GM18498 (cell line): ENCODE data around the gene SNX8.
A peak's percentile ranks its signal among the peaks of the same experiment; 100 is the strongest.
"Not testable (repeated sequence)": the region's sequence is repeated elsewhere in the genome, so short reads cannot be mapped to it uniquely, and the experiment has no call there.

Experiments
- ATAC-seq: cut with Tn5 transposase; IDR thresholded peaks from one replicate; pipeline ENCODE4 v1.9.1; 2021; ENCODE audit warnings: mild to moderate bottlenecking, moderate library complexity; ENCODE audit not compliant: unreplicated experiment

SNX8 gene

DNA sequence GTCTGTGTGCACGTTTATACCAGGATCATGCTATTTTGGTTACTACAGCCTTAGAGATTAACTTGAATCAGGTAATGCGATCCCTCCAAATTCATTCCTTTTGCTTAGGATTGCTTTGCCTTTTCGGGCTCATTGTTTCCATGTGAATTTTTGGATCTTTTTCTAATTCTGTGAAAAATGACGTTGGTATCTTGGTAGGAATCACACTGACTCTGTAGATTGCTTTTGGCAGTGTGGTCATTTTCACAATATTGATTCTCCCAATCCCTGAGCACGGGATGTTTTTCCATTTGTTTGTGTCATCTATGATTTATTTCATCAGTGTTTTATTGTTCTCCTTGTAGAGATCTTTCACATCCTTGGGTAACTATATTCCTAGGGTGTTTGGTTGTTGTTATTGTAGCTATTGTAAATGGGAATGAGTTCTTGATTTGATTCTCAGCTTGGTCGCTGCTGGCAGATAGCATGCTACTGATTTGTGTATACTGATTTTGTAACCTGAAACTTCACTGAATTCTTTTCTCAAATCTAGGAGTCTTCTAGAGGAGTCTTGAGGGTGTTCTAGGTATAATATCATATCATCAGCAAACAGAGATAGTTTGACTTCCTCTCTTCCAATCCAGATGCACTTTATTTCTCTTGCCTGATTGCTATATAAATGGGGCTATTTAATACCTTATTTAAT, 18.2 kb downstream of the SNX8 start:
- no peak for ATAC-seq

DNA sequence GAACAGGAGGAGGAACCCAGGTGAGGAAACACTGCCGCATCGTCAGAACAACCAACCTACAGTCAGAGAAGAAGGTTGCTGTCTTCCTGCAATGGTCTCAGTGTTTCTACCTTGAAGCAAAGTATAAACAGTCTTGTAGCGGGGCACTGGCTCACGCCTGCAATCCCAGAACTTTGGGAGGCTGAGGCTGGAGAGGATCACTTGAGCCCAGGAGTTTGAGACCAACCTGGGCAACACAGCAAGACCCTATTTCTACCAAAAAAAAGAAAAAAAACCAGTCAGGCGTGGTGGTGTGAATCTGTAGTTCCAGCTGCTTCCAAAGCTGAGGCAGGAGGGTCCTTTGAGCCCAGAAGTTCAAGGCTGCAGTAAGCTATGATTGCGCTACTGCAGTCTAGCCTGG, 23.4 kb downstream of the SNX8 start:
- no peak for ATAC-seq

DNA sequence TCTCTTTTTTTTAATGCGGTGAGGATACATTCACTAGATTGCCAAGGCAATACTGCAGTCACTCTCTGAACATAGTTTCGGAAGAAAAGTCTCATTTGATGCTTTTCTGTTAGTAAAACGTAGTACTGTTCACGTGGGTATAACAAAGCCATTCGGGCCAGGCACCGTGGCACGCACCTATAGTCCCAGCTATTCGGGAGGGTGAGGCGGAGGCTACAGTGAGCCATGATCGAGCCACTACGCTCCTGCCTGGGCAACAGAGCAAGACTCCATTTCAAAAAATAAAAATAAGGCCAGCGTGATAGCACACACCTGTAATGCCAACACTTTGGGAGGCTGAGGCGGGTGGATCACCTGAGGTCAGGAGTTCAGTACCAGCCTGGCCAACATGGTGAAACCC, 24.6 kb downstream of the SNX8 start:
- no peak for ATAC-seq

DNA sequence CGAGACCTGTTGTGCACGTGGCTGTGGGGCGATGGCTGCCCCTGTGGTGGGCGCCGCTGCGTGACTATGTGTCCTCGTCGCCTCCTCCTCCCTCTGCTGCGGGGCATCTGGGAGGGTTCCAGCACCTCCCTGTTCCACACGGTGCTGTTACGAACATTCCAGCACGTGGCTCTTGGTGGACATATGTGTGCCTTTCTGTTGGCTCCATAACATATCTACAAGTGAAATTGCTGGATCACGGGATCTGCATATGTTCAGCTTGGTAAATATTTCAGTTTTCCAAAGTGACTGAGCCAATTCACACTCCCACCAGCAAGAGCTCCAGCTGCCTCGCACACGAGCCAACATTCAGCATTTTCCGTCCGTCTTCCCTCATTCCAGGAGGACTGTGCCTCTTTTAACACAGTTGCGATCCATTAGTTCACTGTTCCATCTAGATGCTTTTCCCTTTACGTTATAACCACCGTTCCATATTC, 25.1 kb downstream of the SNX8 start:
- ATAC-seq, result no peak

DNA sequence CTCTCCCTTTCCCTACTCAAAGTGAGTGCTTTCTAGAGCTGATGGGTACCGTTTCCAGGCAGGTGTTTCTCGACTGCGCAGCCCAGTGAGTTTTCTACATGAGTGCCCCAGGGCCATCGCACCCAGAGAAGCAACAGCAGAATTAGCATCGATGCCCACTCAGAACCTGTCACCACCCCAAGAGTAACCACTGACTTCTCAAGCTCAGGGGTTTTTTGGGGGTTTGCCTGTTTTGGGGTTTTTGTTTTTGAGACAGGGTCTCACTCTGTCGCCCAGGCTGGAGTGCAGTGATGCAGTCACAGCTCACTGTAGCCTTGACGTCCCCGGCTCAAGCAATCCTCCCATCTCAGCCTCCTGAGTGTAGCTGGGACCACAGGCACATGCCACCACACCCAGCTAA, 25.7 kb downstream of the SNX8 start:
- peak; percentile 67 for ATAC-seq

DNA sequence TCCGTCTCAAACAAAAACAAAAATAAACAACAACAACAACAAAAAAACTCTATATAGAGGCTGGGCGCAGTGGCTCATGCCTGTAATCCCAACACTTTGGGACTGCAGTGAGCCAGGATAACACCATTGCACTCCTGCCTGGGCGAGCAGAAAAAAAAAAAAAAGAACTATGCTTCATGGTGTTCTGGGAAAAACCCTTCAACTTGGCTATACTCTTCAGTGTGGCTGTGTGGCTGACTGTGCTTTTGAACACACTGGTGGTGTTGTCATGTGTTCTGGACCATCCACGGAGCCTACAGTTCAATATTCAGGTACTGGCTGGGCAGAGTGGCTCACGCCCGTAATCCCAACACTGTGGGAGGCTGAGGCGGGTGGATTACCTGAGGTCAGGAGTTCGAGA, 26.5 kb downstream of the SNX8 start:
- no peak for ATAC-seq

DNA sequence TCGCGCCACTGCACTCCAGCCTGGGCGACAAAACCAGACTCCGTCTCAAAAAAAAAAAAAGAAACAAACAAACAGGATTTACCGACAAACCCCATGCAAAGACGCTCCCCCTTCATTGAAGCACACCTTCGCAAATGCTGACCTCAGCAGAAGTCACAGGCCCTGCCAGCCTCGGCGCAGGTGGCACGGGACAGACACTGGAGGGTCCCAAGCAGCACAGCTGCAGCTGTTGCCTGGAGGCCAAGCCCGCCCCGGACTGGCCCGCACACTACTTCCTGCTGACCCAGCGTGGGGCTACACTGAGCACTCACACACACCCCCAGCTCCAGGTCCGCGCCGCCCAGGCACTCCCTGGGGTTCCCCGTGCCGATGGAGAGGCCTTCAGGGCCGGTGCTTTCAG, 31.2 kb downstream of the SNX8 start:
- no peak for ATAC-seq

DNA sequence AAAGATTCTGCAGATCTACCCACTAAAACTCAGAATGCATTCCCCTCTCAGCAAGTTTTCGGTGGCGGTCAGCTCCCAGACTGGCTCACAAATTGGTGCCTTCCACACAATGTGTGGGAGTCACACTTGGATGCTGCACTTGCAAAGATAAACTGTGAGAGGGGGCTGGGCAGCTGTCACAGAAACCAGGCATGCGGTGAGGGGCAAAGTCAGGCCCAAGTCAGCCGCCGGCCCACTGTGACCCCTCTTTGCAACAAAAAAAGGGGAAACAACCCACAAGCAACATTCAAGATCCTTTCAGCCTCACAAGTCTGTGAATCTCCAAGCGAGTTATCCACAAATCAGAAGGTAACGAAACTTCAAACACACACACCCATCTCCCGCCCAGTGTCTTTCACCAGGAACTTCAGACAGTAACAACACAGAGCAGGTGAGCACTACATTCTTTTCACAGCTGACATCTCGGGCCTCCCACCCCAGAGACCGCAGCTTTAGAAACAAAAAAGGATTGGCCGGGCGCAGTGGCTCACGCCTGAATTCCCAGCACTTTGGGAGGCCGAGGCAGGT, 32.0 kb downstream of the SNX8 start:
- ATAC-seq, result no peak

DNA sequence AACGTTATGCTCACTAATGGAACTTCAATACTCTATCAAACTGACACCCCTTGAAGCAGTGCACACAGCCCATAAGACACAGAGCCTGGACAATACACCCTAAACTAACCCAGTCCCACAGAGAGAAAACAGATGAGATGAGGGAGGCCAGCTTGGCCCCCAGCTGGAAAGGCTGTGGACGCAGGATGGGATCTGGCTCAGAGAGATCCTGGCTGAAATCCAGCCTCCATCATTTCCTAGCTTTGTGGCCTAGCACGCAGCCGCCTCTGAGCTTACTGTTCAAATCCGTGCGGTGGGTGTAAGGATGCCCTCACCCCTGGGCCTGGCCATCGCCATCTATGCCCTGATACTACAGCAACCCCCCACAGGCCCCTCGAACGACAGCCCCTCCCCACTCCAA, 32.7 kb downstream of the SNX8 start:
- no peak for ATAC-seq

DNA sequence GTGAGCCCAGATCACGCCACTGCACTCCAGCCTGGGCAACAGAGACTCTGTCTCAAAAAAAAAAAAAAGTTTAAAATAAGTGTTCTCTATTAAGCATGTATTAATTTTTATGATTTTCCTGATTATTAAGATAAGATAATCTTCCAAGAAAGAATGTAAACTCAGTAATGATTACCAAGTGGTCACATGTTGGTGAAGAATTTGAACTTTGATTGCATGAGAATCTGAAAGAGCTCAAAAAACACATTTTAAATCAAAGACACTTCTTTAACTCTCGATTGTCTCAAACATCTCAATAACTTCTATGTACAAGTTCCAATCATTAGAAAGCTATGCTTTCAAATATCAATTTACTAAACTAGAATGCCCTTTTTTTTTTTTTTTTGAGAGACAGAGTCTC, 33.8 kb downstream of the SNX8 start:
- ATAC-seq, result no peak

DNA sequence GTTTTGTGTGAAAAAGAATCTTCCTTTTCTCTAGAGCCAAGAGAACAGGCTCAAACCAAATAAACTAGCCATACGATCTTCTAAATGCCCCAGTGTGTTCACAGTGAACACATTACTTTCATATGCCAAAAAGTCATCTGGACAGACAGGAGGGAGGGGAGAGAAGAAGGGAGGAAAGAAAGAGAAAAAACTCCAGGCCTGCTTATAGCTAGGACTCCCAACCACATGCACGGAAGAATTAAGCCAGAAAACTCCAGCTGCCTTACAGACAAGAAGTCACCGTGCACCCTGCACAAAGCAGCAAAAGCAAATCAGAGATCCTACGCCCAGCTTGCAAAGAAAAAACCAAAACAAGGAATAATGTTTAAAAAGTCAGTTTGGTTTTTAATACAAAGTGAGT, 34.3 kb downstream of the SNX8 start:
- ATAC-seq, result no peak

DNA sequence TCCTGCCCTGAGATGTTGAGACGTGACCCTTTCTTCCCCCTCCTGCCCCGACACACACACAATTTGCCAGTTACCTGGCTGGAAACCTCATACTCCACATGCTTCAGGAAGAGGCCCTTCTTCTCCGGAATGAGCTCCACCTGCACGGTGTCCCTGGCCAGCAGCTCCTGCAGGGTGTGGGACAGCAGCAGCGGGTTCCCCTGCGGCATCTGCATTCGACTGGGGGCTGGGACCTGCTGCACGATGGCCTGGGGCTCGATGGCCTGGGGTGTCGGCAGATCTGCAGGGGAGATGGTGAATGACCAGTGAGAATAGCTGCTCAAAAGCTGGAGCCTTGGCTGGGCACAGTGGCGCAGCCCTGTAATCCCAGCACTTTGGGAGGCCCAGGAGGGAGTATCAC, 36.2 kb downstream of the SNX8 start:
- no peak for ATAC-seq

DNA sequence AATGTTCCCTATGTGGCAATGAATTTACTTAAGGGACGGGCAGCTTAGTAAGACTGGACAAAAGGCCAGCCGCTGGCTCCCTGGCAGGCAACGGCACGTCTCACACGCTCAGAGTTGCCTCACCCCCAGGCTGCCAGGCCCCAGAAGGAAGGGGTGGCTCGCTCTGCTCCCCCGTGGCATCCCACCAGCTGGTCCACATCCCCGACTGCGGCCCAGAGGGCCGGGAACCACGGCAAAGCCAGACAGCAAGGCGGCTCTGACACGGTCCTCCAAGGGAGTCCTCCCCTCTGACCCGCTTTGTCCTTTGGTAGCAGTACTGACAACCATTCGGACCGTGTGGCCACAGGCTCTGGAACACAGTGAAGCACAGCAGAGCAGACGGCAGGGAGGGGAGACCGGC, 38.1 kb downstream of the SNX8 start:
- ATAC-seq, result no peak

DNA sequence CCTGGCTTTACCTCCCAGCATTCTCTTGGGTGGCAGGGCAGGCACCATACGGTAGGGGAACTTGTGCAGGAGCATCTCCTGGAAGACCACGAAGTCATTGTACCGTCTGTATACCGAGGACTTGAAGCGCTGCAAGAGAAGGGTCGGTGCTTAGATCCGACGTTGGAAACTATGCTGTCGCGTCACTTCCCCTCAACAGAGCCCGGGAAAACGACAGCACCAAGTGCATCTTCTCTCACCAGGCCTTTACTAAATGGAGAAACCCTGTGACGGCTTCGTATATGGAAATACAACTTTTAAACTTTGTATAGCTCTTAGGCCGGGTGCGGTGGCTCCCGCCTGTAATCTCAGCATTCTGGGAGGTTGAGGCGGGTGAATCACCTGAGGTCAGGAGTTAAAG, 39.1 kb downstream of the SNX8 start:
- no peak for ATAC-seq

DNA sequence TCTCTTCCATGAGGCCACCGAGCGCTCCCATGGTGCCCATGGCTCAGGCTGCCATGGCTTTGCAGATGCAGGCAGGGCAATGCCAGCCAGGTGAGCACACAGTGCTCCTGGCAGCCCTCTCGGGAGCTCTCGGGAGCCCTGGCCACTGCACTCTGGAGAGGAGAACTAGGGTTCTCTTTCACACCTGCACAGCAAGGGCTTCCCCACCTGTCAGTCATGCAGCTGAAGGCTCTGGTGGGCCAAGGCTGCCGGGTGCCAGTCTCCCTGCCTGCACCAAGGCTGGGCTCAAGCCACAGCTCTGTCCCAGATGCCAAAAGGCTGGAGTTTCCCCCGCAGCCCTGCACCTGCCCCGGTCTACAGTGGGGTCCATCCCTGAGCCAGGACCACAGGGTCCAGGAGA, 39.6 kb downstream of the SNX8 start:
- no peak for ATAC-seq

DNA sequence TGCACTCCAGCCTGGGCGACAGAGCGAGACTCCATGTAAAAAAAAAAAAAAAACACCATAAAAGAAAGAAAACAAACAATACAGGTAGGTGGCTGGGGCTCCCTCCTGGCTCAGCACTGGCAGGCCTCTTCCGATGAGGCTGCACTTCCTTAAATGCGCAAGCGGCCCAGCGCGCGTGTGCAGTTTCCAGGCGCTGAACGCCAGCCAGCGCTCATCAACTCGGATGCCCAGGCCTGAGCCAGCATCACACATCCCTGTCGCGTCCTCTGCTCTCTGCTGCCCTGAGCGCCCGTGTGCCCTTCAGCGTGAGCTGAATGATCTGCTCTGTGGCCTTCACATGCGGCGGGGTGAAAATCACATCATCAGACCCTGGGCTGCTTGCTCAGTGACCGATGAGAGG, 40.4 kb downstream of the SNX8 start:
- ATAC-seq, result no peak

DNA sequence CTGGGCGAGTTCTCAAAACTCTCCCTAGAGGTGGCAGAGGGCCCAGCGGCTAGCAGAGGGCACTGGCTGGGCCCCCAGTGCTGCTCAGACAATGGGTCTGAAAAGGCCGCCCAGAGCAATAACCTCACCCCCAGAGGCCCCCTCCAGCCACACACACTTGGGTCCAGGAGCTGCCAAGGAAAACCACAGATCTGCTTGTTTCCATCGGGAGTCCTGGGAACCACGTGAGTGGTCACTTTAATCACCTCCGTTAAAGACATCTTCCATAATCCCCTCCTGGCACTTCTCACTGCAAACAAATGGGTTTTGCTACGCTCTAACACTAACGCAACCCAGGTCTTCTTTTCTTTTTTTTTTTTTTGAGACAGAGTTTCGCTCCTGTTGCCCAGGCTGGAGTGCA, 42.2 kb downstream of the SNX8 start:
- ATAC-seq, result no peak

DNA sequence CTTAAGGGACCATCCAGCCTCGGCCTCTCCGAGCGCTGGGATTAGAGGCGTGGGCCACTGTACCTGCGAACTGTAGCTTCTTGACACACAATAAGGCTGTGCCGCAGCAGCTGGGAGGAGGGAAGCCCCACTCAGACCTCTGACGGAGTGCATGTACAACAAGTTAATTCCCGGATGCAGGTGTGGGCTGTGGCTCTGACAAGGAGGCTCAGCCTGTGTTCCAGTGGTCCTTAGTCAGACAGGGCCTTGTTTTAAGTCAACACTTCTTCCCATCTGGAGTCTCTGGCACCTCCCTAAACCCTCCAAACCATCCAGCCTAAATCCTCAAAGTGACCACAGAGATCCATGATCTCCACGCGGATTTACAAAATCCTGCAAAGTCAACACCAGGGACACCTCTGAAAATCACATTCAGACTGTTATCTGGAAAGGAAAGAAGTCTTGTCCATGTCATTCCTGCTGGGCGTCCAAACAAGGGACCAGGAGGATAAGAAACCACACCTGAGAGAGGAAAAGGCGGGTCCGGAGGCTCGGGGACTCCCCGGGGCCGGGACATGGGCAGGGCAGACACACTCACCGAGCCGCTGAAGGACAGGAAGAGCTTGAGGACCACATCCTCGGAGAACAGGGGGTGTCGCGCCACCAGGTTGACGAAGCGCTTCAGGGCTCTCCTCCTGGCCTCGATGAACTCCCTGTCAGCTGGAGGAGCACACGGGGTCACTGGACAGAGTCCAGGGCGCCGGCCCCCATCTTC, 42.8 kb downstream of the SNX8 start:
- no peak for ATAC-seq

DNA sequence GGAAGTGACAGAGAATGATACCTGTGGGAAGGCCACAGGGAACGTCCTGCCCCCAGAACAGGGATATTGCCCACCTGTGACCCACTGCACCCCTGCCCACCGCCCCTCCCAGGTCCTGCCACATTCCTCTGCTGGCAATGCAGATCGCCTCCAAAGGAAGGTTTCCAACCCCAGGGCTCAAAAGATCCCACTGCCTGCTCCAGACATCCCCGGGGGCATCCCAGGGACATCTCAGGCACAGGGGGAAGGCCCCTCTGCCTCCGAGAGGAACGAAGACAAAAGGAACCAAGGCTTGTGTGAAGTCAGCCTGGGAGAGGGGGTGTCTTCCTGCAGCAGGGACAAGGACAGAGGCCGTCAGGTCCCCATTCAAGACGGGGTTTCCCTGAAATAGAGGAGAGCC, 43.7 kb downstream of the SNX8 start:
- ATAC-seq, result no peak

DNA sequence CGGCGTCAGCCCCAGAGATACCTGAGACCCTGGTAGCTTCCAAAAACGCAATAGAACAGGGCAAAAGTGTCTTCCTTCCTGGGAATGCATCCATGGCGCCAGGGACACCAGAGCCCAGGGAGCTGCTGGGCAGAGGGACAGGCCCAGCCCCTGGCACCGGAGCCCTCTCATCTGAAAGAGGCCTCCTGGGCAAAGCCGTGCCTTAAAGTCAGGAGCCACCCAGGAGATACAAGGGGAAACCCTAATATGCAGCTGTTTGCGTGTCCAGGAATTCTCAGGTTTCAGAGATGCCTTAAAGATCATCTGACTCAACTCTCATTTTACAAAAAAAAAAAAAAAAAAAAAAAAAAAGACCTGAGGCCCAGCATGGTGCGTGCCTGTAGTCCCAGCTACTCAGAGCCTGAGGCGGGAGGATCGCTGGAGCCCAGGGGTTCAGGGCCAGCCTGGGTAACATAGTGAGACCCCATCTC, 44.2 kb downstream of the SNX8 start:
- no peak for ATAC-seq

DNA sequence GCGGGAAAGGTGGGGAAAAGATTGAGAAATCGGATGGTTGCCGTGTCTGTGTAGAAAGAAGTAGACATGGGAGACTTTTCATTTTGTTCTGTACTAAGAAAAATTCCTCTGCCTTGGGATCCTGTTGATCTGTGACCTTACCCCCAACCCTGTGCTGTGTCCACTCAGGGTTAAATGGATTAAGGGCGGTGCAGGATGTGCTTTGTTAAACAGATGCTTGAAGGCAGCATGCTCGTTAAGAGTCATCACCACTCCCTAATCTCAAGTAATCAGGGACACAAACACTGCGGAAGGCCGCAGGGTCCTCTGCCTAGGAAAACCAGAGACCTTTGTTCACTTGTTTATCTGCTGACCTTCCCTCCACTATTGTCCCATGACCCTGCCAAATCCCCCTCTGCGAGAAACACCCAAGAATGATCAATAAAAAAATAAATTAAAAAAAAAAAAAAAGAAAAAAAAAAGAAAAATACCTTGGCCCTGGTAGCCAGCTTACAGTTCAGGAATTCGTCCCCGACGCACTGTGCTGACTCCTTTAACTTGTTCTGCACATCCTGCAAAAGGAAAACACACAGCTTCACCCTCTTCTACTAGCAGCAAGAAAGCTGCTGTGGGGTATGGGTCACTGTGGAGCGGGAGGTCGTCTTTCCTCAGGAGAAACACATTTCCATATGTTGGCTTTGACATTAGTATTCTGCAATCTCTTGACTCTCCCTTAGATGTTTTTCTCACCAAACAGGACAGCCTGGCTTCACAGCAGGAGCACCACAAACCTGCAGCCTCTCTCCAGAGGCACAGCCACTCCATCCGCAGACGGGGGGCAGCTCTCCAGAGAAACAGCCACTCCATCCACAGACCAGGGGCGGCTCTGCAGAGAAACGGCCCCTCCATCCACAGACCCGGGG, 44.9 kb downstream of the SNX8 start:
- not testable (repeated sequence) for ATAC-seq
